Umbilical cord (tissue), 2 donors: ENCODE measurements around the gene OR51B5. TPM values are rescaled to one million over a fixed set of nuclear protein-coding genes. Genes with fewer than 3 reads are reported as not detected.
A peak's percentile ranks its signal among the peaks of the same experiment; 100 is the strongest.
"Not testable (repeated sequence)": the region's sequence is repeated elsewhere in the genome, so short reads cannot be mapped to it uniquely, and the experiment has no call there.

Experiments
- DNase-seq: peaks from one replicate; pipeline ENCODE4 v3.0.0-alpha.2; 2015; ENCODE audit warnings: low spot score
- total RNA-seq: library from RNA; depleted of rRNA; stranded (reverse); fragments of >200 nt; gene quantifications from one replicate; pipeline ENCODE4 v1.2.3, GENCODE V29; 2014; ENCODE audit warnings: low replicate concordance; ENCODE audit not compliant: insufficient read depth

The OR51B5 gene
- total RNA-seq, 1 donor from 2014 or later = 17.1 TPM

DNA sequence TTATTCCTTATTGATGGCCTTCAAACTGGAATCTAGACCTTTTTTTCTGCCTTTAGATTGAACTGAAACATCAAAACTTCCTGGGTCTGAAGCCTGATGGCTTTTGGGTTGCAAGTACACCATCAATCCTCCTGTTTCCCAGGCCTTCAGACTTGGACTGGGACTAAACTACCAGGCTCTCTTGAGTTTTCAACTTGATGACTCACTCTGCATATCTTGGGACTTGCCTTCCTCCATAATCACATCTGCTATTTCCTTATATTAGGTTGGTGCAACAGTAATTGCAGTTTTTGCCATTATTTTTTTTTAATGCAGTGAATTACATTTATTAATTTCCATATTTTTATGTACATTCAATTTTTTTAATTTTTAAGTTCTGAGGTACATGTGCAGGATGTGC is 7.0 kb downstream of the OR51B5 start:
- no peak for DNase-seq

DNA sequence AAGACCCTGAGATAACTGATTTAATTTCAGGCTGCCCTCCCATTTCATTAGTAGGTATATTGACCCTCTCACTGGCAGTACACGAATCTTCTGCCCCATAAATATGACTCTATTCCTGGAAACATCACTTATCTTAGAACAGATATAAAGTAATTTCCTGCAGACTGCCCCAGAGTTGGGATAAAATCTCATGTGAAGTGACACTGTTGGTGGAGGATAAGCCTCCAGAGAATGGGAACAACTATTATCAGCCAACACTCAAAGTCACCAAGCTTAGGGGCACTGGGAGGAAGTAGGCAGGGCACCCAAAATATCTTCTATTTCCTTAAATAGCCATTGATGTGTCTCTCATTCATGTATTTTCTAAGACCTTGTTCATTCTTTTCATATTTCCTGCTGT is 8.2 kb downstream of the OR51B5 start:
- DNase-seq = no peak

DNA sequence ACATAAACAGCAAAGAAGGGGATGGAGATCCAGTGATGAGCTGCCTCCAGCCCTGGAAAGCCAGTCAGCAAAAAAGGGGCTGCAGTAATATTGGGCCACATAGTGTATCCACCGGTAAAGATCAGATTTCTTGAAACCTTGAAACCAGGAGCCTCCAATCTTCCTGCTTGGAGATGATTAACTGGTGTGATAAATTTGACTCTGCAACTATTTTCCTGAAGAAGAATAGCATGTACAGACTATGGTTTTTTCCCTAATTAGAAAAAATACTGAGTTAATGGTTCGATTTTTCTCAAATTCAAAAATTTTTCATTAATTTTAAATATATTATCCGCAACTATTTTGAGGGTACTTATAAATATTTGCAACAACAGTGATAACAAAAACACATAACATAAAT is 19.1 kb downstream of the OR51B5 start, which contains the start of gene OR51B2:
Gene OR51B2, minus strand, starts transcription at position 101 of the 400 bp plus-strand sequence. Its CDS starts 0 bp downstream, at position 101.
- no peak for DNase-seq

DNA sequence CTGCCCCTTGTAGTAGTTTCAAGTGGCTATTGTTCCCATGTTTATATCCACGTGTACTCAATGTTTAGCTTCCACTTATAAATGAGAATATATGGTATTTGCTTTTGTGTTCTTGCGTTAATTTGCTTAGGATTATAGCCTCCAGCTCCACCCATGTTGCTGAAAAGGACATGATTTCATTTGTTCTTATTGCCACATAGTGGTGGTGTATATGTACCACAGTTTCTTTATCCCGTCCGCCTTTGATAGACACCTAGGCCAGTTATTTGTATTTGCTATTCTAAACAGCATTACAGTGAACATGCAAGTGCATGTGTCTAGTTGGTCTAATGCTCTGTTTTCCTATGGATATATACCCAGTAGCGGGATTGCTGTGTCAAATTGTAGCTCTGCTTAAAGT is 26.0 kb downstream of the OR51B5 start:
- DNase-seq = no peak

DNA sequence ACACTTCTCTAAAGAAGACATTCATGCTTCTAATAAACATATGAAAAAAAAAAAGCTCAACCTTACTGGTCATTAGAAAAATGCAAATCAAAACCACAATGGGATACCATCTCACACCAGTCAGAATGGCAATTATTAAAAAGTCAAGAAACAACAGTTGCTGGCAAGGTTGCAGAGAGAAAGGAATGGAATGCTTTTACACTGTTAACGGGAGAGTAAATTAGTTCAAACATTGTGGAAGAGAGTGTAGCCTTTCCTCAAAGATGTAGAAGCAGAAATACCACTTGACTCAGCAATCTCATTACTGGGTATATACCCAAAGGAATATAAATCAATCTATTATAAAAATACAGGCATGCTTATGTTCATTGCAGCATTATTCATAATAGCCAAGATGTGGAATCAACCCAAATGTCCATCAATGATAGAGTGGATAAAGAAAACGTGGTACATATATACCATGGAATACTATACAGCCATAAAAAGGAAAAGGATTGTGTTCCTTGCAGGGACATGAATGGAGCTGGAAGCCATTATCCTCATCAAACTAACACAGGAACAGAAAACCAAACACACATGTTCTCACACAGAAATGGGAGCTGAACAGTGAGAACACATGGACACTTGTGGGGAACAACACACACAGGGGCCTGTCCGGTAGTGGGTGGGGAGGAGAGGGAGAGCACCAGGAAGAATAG is 29.8 kb downstream of the OR51B5 start:
- DNase-seq = not testable (repeated sequence)

DNA sequence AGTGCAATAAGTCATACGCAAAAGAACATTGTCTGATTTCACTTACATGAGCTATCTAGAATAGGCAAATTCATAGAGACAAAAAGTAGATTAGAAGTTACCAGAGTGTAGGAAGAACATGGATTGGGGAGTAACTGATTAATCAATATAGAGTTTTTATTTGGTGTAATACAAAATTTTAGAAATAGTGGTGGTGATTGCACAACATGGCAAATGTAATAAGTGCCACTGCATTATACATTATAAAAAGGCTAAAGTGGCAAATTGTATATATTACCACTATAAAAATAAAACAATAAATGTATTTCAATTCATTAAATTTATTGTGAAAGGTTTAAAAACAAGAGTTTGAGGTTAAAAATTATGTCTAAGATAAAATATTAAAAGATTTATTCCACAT is 32.9 kb downstream of the OR51B5 start:
- no peak for DNase-seq

DNA sequence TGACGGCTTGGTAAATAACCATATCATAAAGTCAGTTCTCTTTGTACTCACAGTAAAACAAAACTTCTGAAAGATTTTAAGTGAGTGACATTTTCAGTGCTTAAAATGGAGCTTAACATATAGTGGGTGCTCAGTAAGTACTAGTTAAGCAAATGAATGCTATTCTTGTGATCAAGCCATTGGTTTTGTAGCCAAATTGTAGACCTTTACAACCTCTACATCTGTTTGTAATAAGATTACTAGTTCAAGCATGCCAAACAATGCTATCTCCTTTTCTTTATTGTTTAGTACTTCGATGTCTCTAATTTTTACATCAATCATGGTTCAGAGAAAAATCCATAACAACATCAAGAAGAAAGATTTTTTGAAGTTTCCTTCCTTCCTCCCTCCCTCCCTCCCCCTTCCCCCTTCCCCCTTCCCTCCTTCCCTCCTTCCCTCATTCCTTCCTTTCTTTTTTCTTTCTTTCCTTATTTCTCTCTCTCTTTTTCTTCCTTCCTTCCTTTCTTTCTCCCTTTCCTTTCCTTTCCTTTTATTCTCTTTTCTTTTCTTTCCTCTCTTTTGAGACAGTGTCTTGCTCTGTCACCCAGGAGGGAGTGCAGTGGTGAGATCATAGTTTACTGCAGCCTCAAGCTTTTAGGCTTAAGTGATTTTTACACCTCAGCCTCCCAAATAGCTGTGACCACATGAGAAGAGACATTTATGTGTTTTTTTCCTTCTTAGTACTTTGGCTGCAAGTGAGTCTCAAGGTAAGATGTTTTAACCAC is 35.9 kb downstream of the OR51B5 start:
- DNase-seq = no peak

DNA sequence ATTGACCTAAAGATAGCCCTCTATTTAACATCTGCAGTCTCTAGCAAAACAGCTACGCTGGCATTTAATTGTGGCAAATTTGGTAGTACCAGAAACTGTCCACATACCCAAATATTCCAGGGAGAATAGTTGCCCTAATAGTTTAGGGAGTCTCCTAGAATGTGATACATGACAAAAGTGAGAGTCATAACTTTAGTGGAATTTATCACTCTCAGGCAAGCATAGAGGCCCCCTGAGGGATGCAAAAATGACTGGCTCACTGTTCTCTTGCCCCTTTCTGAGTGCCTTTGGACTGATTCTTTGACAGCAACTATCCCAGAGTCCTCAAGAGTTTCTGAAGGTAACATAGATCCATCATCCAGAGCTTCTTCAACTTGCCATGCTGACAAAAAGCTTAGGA is 39.3 kb downstream of the OR51B5 start:
- DNase-seq = no peak

DNA sequence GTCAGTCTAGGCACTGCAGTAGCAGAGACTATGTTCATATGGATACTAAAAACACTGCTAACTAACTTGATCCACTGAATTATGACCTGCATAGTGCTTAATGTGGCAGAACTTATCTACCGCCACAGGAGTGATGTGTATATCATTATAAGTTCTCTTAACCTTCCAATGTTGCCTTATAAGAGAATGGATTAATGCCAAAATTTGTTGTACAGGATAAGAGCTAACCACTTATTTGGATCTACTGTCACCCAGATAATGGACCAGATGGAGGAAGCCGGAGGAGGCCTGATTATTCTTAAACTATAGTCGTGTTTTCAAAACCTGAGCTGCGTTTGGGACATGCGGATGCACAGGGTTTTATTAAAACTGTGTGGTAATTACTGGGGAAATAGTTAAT is 39.7 kb downstream of the OR51B5 start:
- DNase-seq = no peak

DNA sequence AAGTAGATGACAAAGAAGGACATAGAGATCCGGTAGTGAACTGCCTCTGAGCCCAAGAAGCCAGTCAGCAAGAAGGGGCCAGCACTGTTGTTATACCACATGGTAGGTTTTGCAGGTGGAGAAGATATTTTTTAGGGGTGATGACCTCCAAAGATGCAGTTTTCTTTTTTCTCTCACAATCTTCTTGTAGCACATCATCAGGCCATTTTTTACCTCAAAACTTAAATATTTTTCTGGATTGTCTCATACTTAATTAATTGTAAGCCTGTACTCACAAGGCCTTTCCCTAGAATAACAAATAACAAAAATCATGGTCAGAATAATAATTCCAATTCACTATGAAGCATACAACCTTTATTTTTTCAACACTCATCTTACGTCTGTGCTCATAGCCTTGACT is 41.5 kb downstream of the OR51B5 start, which contains the start of gene OR51B4:
Gene OR51B4, minus strand, starts transcription at position 101 of the 400 bp plus-strand sequence. Its CDS starts 0 bp downstream, at position 101.
- no peak for DNase-seq

DNA sequence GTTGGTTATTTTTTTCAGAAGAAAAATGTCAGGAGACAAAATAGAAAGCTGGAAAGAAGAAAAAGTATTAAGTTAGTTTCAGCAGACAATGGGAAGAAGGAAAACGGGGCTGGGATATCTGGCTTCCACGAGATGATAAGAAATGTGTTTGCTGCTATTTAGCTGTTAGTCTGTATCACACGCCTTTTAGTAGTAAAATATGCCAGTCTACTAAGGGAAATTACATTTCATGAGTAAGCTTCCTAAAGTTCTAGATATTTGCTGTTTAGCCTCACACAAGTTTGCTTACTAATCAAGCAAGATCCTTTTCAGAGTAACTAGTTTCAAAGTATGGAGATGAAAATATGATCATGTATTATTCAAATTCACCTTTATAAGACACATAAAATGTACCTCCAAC is 43.1 kb downstream of the OR51B5 start:
- peak; percentile 21 for DNase-seq

DNA sequence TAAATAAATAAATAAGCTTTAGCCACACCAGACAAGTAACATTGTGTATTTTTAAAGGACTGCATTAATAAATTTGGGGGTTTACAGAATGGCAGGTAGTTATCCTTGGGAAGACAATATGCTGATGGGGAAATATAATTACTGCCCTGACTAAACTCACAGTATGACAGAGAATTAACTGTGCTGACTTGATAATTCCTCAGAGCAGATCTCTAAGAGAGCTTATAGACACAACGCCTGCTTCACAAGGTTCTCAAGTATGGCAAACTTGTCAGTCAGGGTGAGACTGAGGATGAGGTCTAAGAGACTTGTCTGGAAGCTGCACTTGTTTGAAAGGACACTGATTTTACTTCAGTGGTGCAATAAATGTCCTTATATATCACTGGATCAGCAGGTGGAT is 44.9 kb downstream of the OR51B5 start:
- no peak for DNase-seq

DNA sequence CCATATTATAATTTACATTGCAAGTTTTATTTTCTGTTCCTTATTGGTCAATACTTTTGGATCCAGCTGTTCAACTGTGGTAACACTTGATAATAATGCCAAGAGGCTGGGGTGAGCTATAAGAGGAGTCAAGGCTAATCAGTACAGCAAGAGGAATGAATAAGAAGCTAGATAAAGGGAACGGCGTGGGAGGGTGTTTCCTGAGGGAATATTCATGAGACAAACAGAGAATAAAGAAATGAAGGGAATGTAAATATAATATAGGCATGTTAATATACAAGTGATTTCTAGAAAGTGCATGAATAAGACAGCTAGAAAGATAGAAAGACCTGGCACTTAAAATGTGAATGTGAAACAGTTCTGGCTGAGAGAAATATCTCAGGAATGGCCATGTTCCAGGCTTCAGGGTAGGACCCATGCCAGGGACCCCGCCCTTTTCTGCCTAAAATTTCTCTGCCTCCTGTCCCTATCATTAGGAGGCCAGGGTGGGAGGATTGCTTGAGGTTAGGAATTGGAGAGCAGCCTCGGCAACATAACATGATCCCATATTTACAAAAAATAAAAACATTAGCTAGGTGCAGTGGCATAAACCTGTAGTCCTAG is 45.5 kb downstream of the OR51B5 start:
- DNase-seq = no peak

DNA sequence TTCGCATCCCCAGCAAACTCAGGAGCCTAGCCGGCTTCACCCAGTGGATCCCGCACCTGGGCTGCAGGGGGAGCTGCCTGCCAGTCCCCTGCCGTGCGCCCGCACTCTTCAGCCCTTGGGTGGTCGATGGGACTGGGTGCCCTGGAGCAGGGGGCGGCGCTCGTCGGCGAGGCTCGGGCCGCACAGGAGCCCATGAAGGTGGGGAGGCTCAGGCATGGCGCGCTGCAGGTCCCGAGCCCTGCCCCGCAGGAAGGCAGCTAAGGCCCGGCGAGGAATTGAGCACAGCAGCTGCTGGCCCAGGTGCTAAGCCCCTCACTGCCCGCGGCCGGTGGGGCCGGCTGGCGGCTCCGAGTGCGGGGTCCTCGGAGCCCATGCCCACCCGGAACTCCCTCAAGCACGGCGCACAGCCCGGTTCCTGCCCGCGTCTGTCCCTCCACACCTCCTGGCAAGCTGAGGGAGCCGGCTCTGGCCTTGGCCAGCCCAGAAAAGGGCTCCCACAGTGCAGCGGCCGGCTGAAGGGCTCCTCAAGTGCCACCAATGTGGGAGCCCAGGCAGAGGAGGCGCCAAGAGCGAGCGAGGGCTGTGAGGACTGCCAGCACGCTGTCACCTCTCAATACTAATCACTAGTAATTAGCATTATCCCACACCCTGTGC is 48.9 kb downstream of the OR51B5 start:
- DNase-seq = not testable (repeated sequence)

DNA sequence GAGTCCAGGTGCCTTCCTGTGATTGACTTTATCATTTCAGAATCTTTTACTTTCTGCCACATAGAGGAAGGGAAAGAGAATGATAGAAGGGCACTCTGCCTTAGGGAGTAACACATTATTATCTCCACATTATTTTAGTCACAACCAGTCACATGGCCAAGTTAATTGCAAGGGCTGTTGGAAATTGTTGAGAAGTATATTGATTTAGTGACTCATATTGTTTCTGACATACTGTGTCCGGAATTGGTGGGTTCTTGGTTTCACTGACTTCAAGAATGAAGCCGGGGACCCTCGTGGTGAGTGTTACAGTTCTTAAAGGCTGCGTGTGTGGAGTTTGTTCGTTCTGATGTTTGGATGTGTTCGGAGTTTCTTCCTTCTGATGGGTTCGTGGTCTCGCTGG is 50.3 kb downstream of the OR51B5 start:
- DNase-seq = no peak

Other genes with a start within 250 kb of the OR51B5 start
- gene OR52A5, start 205.2 kb downstream of the OR51B5 start, total RNA-seq = 3.4 TPM
- gene OR52A1, start 188.8 kb downstream of the OR51B5 start, total RNA-seq = 2.6 TPM
- 15.9 TPM for gene OR51V1, start 142.8 kb downstream of the OR51B5 start, total RNA-seq
- 3,180 TPM for gene HBB, start 116.5 kb downstream of the OR51B5 start, total RNA-seq
- gene HBD, start 109.0 kb downstream of the OR51B5 start, total RNA-seq = not detected
- gene HBG1, start 93.7 kb downstream of the OR51B5 start, total RNA-seq = 278 TPM
- gene HBG2, start 88.7 kb downstream of the OR51B5 start, total RNA-seq = 9,844 TPM
- 40.9 TPM for gene HBE1, start 73.6 kb downstream of the OR51B5 start, total RNA-seq
- 3.1 TPM for gene OR51B4, start 41.6 kb downstream of the OR51B5 start, total RNA-seq
- 2.9 TPM for gene OR51B2, start 19.2 kb downstream of the OR51B5 start, total RNA-seq
- gene OR51B6, start 8.0 kb upstream of the OR51B5 start, total RNA-seq = 3.6 TPM
- gene OR51M1, start 40.3 kb upstream of the OR51B5 start, total RNA-seq = 3.9 TPM
- gene OR51Q1, start 78.6 kb upstream of the OR51B5 start, total RNA-seq = not detected
- gene OR51I1, start 98.0 kb upstream of the OR51B5 start, total RNA-seq = 6.3 TPM
- gene OR51I2, start 105.8 kb upstream of the OR51B5 start, total RNA-seq = 3.1 TPM
- not detected for gene OR52D1, start 145.2 kb upstream of the OR51B5 start, total RNA-seq
- 2.6 TPM for gene UBQLN3, start 166.4 kb upstream of the OR51B5 start, total RNA-seq
- not detected for gene UBQLNL, start 173.2 kb upstream of the OR51B5 start, total RNA-seq
- 1.7 TPM for gene OR52H1, start 205.0 kb upstream of the OR51B5 start, total RNA-seq
- not detected for gene OR52B6, start 237.4 kb upstream of the OR51B5 start, total RNA-seq